ENCODE data around the gene SMIM9. TPM values are rescaled to one million over a fixed set of nuclear protein-coding genes. Genes with fewer than 3 reads are reported as not detected.
A peak's percentile ranks its signal among the peaks of the same experiment; 100 is the strongest.

Gene SMIM9
- total RNA-seq, 1 donor from 2014 or later = not detected

- DNase-seq (ENCODE audit: low read depth) (peak; percentile 3), FAIRE-seq (no peak)
- TF ChIP-seq CTCF (IDR thresholded peaks at IDR 0.05; ENCODE audit: insufficient read depth, low read length, severe bottlenecking) = no peak
- no peaks in the 10 kb centered on the region for H3K27me3 ChIP-seq (ENCODE audit: control insufficient read depth, insufficient read depth, low read length)
- no peaks in the 10 kb centered on the region for H3K36me3 ChIP-seq (ENCODE audit: control insufficient read depth, insufficient read depth, low read length)
- no peak overlapping the region for H3K4me3 ChIP-seq (ENCODE audit: low read depth, low read length)
These were observed 24.4 kb downstream of the SMIM9 start for GRCh38 chrX:154809939-154810665.

GRCh38 chrX:154806837-154807501 lies 27.5 kb downstream of the SMIM9 start:
- H3K36me3 ChIP-seq (ENCODE audit: control insufficient read depth, insufficient read depth, low read length) = no peaks in the 10 kb centered on the region
- H3K4me3 ChIP-seq (ENCODE audit: low read depth, low read length) = no peak overlapping the region
- no peak for TF ChIP-seq CTCF (IDR thresholded peaks at IDR 0.05; ENCODE audit: insufficient read depth, low read length, severe bottlenecking)
- FAIRE-seq = no peak
- H3K27me3 ChIP-seq (ENCODE audit: control insufficient read depth, insufficient read depth, low read length) = no peaks in the 10 kb centered on the region
- no peak for DNase-seq (ENCODE audit: low read depth)

- TF ChIP-seq CTCF (IDR thresholded peaks at IDR 0.05; ENCODE audit: insufficient read depth, low read length, severe bottlenecking) = no peak
- H3K4me3 ChIP-seq (ENCODE audit: low read depth, low read length) = peak overlapping the region; percentile 41
- FAIRE-seq = no peak
- no peaks in the 10 kb centered on the region for H3K36me3 ChIP-seq (ENCODE audit: control insufficient read depth, insufficient read depth, low read length)
- H3K27me3 ChIP-seq (ENCODE audit: control insufficient read depth, insufficient read depth, low read length) = no peaks in the 10 kb centered on the region
- peak; percentile 5 for DNase-seq (ENCODE audit: low read depth)
These were observed 28.8 kb downstream of the SMIM9 start for GRCh38 chrX:154805696-154806091.

GRCh38 chrX:154804957-154805695 lies 29.3 kb downstream of the SMIM9 start, which contains the start of gene MPP1:
Gene MPP1, minus strand, starts transcription at chrX:154805485. Its CDS starts 112 bp downstream, at chrX:154805373.
- no peak for TF ChIP-seq CTCF (IDR thresholded peaks at IDR 0.05; ENCODE audit: insufficient read depth, low read length, severe bottlenecking)
- DNase-seq (ENCODE audit: low read depth) = peak; percentile 55
- Histone ChIP-seq H3K36me3 (ENCODE audit: control insufficient read depth, insufficient read depth, low read length) (no peaks in the 10 kb centered on the region), H3K4me3 (ENCODE audit: low read depth, low read length) (peak within 1 kb of the TSS; percentile 41), H3K27me3 (ENCODE audit: control insufficient read depth, insufficient read depth, low read length) (no peaks in the 10 kb centered on the region)
- FAIRE-seq = no peak

GRCh38 chrX:154804261-154804956 lies 30.1 kb downstream of the SMIM9 start:
- TF ChIP-seq CTCF (IDR thresholded peaks at IDR 0.05; ENCODE audit: insufficient read depth, low read length, severe bottlenecking) = no peak
- DNase-seq (ENCODE audit: low read depth) (no peak), FAIRE-seq (peak; percentile 88)
- Histone ChIP-seq H3K36me3 (ENCODE audit: control insufficient read depth, insufficient read depth, low read length) (no peaks in the 10 kb centered on the region), H3K27me3 (ENCODE audit: control insufficient read depth, insufficient read depth, low read length) (no peaks in the 10 kb centered on the region), H3K4me3 (ENCODE audit: low read depth, low read length) (peak overlapping the region; percentile 41)

Data from bronchial epithelial cell (primary cell).